GM23338 (cell line): ENCODE results near the gene KRTAP4-9.
"Not testable (repeated sequence)": the region's sequence is repeated elsewhere in the genome, so short reads cannot be mapped to it uniquely, and the experiment has no call there.

Experiments
- CREB1 ChIP-seq: fragments of 250-450 bp; sonication (Bioruptor Pico); IDR thresholded peaks from 2 replicates; pipeline ENCODE4 v1.5.0; 2020; ENCODE audit warnings: low read depth, mild to moderate bottlenecking, moderate library complexity
- CTCF ChIP-seq, 2 experiments: fragments of 200-600 bp in 1 of 2; sonication (generic) in 1 of 2; conservative IDR thresholded peaks; 2 replicates each; pipeline versions ENCODE4 v1.5.1 to v1.6.1; 2016 to 2017; ENCODE audit warnings: antibody characterized with exemption in 2 of 2, low read depth in 2 of 2, mild to moderate bottlenecking in 2 of 2, moderate library complexity in 1 of 2
- EZH2 ChIP-seq: fragments of 200-600 bp; sonication (generic); IDR thresholded peaks from one replicate; pipeline ENCODE4 v1.8.0; 2017; ENCODE audit warnings: antibody characterized with exemption, mild to moderate bottlenecking, low read depth; ENCODE audit not compliant: unreplicated experiment
- EZH2phosphoT487 ChIP-seq: fragments of 200-600 bp; sonication (generic); IDR thresholded peaks from one replicate; pipeline ENCODE4 v1.8.1; 2018; ENCODE audit warnings: antibody characterized with exemption; ENCODE audit not compliant: unreplicated experiment
- NANOG ChIP-seq: IDR thresholded peaks from 2 replicates; pipeline ENCODE4 v1.6.1; 2016; ENCODE audit warnings: antibody characterized with exemption, borderline replicate concordance
- POLR2AphosphoS5 ChIP-seq: IDR thresholded peaks from 2 replicates; pipeline ENCODE4 v1.6.1; 2016; ENCODE audit warnings: antibody characterized with exemption, low read depth

GRCh38 chr17:41065016-41065689 lies 40.0 kb upstream of the KRTAP4-9 start:
- not testable (repeated sequence) for TF ChIP-seq CTCF (conservative IDR thresholded peaks at IDR 0.05; ENCODE audit: low read depth in 2 of 2); POLR2AphosphoS5; CREB1 (CRISPR knock-in tag); EZH2phosphoT487; EZH2; NANOG
